Panc1 (cell line): Measurements from ENCODE around the gene NFAT5. TPM values are rescaled to one million over a fixed set of nuclear protein-coding genes. Genes with fewer than 3 reads are reported as not detected.

ENCODE experiments used
- ATAC-seq: fragments of 200-7000 bp; cut with Tn5 transposase; 2 replicates; pipeline ENCODE4 v1.9.1; 2020; ENCODE audit warnings: mild to moderate bottlenecking, moderate library complexity
- BruUV-seq: library from RNA; stranded (reverse); fragments of 400-500 nt; replicated peaks from 2 replicates; lab custom pipeline; 2021; lab: Mats Ljungman, UMichigan
- CTCF ChIA-PET: fragments of 300-600 bp; sonication (Branson Sonifier 250); formaldehyde crosslinking; loops from one replicate; lab custom pipeline; 2022; ENCODE audit warnings: antibody characterized with exemption; lab: Charles Lee
- POLR2A ChIA-PET: fragments of 300-600 bp; sonication (Branson Sonifier 250); formaldehyde crosslinking; loops from one replicate; lab custom pipeline; 2022; ENCODE audit warnings: antibody characterized with exemption; lab: Charles Lee
- DNase-seq: peaks from one replicate; pipeline ENCODE4 v3.0.0-alpha.2; 2010; ENCODE audit warnings: low read depth, low spot score
- H3K27ac ChIP-seq: 2 replicates; pipeline ENCODE4 v1.5.1; 2011; ENCODE audit warnings: mild to moderate bottlenecking, low read length, inconsistent platforms
- H3K27me3 ChIP-seq: fragments of 200-500 bp; sonication (Bioruptor generic); 2 replicates; pipeline ENCODE4 v1.6.0; 2014; ENCODE audit warnings: low read length, inconsistent platforms; ENCODE audit not compliant: control insufficient read depth, insufficient read depth
- H3K36me3 ChIP-seq: fragments of 200-500 bp; sonication (Bioruptor generic); 2 replicates; pipeline ENCODE4 v1.5.1; 2014; ENCODE audit warnings: inconsistent platforms, mild to moderate bottlenecking, low read length, moderate library complexity; ENCODE audit not compliant: control insufficient read depth, insufficient read depth
- H3K4me1 ChIP-seq: 2 replicates; pipeline ENCODE4 v1.5.1; 2011; ENCODE audit warnings: inconsistent platforms, mild to moderate bottlenecking, low read length, moderate library complexity; ENCODE audit not compliant: control insufficient read depth, insufficient read depth
- H3K4me3 ChIP-seq, 2 experiments: 2 replicates each; pipeline ENCODE4 v1.5.1; 2011 to 2012; ENCODE audit warnings: low read depth in 2 of 2, low read length in 2 of 2, mild to moderate bottlenecking in 2 of 2, inconsistent platforms in 1 of 2, moderate library complexity in 1 of 2
- H3K9me3 ChIP-seq: fragments of 200-500 bp; sonication (Bioruptor generic); 2 replicates; pipeline ENCODE4 v1.5.1; 2014; ENCODE audit warnings: low read depth, mild to moderate bottlenecking, inconsistent platforms, low read length, moderate library complexity; ENCODE audit not compliant: control insufficient read depth, insufficient read depth
- POLR2AphosphoS5 ChIP-seq: IDR thresholded peaks from 2 replicates; pipeline ENCODE4 v1.6.1; 2012; ENCODE audit warnings: mild to moderate bottlenecking, low read depth, low read length, moderate library complexity
- REST ChIP-seq, 2 experiments: IDR thresholded peaks; 2 replicates each; pipeline ENCODE4 v1.6.1; 2011 to 2012; ENCODE audit warnings: low read depth in 2 of 2, control low read depth in 1 of 2, low read length in 1 of 2, mild to moderate bottlenecking in 1 of 2, moderate library complexity in 1 of 2; ENCODE audit not compliant: insufficient read depth in 1 of 2
- SIN3A ChIP-seq: IDR thresholded peaks from 2 replicates; pipeline ENCODE4 v1.6.1; 2012; ENCODE audit warnings: low read depth, mild to moderate bottlenecking, low read length, moderate library complexity, borderline replicate concordance; ENCODE audit not compliant: insufficient read depth
- TCF7L2 ChIP-seq: IDR thresholded peaks from 2 replicates; pipeline ENCODE4 v1.6.1; 2011; ENCODE audit warnings: mild to moderate bottlenecking, low read depth, low read length, inconsistent platforms
- in situ Hi-C: cut with HindIII; loops from 2 replicates; pipeline ENCODE4 v1.10.0; 2016; ENCODE audit warnings: low sequenced_read_pairs, low pct_unique_long_range_greater_than_20kb
- intact Hi-C: fragments of 100-400 bp; cut with micrococcal nuclease; formaldehyde crosslinking; loops from one replicate; pipeline ENCODE4 v1.10.0; 2022; ENCODE audit not compliant: unreplicated experiment
- total RNA-seq: library from RNA; stranded (reverse); gene quantifications from one replicate; pipeline ENCODE4 v1.2.1, GENCODE V29; 2021; ENCODE audit not compliant: unreplicated experiment
- TF ChIP-seq, protein P1 (sequence below): fragments of 450-650 bp; IDR thresholded peaks from 2 replicates; pipeline ENCODE4 v1.5.1; 2017; ENCODE audit warnings: mild to moderate bottlenecking

The NFAT5 gene
- total RNA-seq, 1 experiment from 2014 or later, result 57.0 TPM

- BruUV-seq, result no TSS peak
- in situ Hi-C loops, result no loop called here
- H3K27ac ChIP-seq, result no peak overlapping the region
- H3K4me1 ChIP-seq, result no peaks in the 10 kb centered on the region; the same call in 1 of the 2 replicates
- ATAC-seq, result no peak
- H3K36me3 ChIP-seq, result peaks cover 40% of the 10 kb centered on the region
- H3K27me3 ChIP-seq, result no peaks in the 10 kb centered on the region
- H3K9me3 ChIP-seq, result no peaks in the 10 kb centered on the region
- CTCF ChIA-PET, result no interaction called here
- TF ChIP-seq REST (IDR thresholded peaks at IDR 0.05; ENCODE audit: insufficient read depth in 1 of 2, low read depth in 2 of 2, low read length in 1 of 2) (no peak), SIN3A (no peak), TCF7L2 (no peak), POLR2AphosphoS5 (no peak)
- TF ChIP-seq, protein P1, sequence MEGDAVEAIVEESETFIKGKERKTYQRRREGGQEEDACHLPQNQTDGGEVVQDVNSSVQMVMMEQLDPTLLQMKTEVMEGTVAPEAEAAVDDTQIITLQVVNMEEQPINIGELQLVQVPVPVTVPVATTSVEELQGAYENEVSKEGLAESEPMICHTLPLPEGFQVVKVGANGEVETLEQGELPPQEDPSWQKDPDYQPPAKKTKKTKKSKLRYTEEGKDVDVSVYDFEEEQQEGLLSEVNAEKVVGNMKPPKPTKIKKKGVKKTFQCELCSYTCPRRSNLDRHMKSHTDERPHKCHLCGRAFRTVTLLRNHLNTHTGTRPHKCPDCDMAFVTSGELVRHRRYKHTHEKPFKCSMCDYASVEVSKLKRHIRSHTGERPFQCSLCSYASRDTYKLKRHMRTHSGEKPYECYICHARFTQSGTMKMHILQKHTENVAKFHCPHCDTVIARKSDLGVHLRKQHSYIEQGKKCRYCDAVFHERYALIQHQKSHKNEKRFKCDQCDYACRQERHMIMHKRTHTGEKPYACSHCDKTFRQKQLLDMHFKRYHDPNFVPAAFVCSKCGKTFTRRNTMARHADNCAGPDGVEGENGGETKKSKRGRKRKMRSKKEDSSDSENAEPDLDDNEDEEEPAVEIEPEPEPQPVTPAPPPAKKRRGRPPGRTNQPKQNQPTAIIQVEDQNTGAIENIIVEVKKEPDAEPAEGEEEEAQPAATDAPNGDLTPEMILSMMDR, result no peak
- no peak for DNase-seq
- intact Hi-C loops, result no loop called here
- H3K4me3 ChIP-seq, result no peak overlapping the region
- POLR2A ChIA-PET, result no interaction called here
These were observed 136.1 kb downstream of the NFAT5 start for GRCh38 chr16:69701866-69702265.

DNA sequence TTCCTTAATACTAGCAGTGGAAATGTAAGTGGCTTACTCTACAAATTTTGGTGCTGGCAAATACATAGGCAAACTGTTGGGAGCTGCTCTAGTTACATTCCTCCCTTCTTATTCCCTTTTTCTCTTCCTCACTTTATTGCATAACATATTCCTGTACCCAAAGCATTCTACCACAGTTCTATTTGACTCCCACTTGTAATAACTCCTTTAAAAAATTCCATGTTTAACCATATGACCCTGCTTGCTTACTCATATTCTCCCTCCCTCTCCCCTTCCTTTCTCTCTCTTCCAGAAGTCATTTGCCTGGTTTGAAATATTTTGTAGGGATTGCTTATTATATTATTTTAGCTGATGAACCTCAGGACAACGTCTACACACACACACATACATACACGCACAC is 137.9 kb downstream of the NFAT5 start:
- ATAC-seq, result no peak

More for the DNA sequence above, 137.9 kb downstream of the NFAT5 start:
- ChIA-PET POLR2A (no interaction called here), CTCF (no interaction called here)
- Histone ChIP-seq H3K4me1 (no peaks in the 10 kb centered on the region; the same call in 1 of the 2 replicates), H3K36me3 (peaks cover 29% of the 10 kb centered on the region), H3K27me3 (no peaks in the 10 kb centered on the region), H3K9me3 (no peaks in the 10 kb centered on the region), H3K27ac (no peak overlapping the region), H3K4me3 (no peak overlapping the region)
- no peak for DNase-seq
- TF ChIP-seq, protein P1, result no peak
- no peak for TF ChIP-seq SIN3A
- TF ChIP-seq POLR2AphosphoS5, result no peak
- TF ChIP-seq REST (IDR thresholded peaks at IDR 0.05; ENCODE audit: insufficient read depth in 1 of 2, low read depth in 2 of 2, low read length in 1 of 2), result no peak
- TF ChIP-seq TCF7L2, result no peak
- intact Hi-C loops, result no loop called here
- in situ Hi-C loops, result no loop called here
- no TSS peak for BruUV-seq
